ENCODE measurements around the gene RERE.
A peak's percentile ranks its signal among the peaks of the same experiment; 100 is the strongest.
"Not testable (repeated sequence)": the region's sequence is repeated elsewhere in the genome, so short reads cannot be mapped to it uniquely, and the experiment has no call there.

The RERE gene

DNA sequence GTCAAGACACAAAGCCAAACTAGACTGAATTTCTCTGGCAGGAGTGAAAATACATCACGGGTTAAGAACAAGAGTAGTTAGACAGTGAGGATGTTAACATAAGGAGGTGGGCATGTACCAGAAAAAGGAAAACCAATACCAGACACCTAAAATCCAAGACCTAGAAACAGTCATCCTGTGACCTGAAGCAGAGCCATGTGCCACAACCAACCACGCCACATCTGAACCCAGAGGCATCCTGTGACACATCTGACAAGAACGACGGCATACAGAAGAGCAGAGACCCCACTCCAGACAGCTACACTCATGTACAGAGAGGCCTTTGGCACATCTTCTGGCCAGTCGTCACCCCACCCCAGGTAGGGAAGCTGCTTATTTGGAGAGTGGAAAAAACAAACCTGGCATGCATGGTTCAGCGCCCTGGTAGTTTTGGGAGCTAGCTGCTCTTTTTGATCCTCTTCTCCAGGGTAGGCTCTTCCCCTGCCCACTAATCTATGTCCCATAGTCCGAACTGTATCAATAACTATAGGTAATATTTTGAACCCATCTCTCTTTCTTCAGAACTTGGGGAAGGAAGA lies 427.4 kb downstream of the RERE start:
- no peak for DNase-seq

DNA sequence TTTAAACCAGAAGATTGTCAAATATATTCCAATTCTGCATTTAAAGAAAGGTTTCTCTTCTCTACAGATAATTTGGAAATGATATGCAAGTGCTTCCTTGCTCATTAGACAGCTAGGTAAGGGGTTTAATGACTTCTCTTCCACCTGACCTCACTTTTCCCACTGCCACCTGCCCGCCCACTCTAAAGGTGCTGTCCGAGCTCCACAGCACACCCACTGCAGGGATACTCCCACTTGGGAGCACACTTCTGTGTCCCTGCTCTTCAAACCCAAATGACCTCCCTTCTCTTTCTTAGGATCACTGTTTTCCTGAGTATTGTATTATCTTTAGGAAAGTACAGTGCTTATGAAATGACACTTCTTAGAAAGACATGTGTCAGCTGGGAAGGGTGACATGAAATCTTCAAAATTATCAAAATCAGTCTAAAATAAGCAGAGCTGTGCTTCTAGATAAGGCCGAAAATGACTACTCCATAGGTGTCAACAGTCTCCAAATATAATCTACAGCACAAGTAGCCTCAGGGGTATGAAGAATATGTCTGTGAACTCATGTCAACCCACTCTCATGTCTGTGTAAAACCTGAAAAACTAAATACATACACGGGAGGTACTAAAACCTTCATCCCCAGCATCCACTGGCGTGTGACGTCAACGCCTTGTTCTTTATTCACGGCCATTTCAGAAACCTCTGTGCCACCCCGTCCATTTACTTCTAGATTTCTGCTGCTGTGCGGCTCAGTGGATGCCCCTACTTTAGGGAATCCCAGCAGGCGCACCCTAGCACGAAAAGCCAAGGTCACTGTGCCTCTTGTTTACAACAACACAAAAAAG lies 428.5 kb downstream of the RERE start:
- DNase-seq, result no peak

DNA sequence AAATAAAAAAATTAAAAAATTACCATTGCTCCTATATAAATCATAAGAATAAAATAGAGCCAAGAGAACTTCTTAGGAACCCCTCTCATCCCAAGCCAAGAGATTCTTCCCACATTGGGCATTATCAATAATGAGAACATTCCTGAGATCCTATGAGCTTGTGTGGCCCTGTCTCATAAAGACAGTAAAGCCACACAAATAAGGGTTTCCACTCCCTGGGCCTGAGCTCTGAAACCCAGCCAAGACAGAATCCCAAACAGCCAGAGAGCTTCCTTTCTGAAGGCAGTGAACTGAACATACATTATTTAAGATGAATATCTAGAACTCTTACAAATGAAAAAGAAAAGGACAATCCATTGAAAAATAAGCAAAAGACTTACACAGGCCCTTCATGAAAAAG lies 431.2 kb downstream of the RERE start:
- no peak for DNase-seq

DNA sequence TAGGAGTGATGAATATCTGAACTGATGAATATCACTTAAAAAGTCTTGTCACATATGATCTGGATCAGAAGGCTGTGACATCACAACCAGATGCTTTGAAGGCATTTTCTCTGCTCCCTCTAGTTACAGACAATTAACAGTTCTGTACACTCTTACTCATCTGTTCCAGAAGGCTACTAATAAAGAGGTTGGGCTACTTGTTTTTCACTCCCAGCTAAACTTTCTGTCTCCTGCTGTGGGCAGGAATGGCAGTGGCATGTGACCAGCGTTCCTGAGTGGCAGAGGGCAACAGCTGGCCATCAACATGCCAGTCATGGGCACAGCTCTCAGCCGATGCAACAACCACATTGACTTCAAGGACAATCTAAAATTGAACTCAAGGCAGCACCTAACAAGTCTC lies 432.9 kb downstream of the RERE start:
- DNase-seq, result no peak

DNA sequence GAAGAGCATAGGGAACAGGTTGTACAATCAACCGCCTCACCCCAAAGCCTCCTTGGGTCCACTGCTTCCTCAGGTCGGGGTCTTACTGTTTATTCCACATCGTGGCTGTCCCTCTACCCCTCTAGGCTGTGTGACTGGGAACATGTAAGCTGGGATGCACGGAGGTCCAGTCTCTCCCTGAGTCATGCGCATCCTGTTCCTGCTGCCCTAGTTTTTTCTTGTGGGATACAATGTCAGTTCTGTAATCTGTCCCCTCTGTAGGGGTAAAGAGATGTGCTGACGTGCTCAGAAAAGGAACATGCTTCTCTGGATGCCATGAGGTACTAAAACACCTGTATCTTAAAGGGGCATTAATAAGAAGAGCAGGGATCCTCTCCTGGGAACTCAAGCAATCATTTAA lies 433.4 kb downstream of the RERE start:
- DNase-seq, result no peak

DNA sequence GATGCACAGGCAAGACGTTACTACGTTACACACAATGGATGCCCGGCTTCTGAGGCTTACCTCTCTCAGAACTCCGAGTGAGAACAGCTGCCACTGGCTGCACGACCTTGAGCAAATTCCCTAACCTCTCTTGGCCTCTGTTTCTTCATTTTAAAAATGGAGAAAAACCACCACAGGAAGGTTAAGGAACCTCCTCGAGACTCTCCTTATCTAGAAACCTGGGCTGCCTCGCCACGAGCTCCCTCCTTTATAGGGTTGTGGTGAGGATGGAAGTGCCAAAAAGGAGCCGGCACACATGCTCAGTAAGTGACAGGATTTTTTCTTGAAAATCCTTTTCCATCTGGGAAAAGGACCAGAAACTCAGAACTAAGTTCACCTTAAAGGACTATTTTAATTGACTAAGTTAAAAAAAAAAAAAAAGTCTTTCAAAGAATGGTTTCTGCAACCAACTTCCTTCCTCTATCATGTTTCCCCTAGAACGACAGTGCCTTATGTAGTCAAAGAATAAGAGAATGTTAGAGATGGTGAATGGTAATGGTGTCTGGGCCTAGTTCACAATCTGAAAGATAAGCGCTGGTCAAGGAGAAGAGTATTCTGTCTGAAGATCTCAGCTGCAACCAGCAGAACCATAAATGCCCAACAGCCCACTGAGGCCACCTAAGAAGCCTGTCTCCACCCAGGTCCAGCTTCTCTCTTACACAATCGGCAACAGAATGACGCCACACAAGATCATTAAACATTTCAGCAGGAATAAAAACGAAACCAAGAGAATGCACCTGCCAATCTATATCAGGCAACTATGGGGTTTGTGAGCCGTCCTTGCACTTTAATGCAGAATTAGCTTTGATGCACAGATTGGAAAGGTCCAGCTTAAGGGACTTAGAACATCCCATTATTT lies 434.6 kb downstream of the RERE start:
- DNase-seq, result no peak

DNA sequence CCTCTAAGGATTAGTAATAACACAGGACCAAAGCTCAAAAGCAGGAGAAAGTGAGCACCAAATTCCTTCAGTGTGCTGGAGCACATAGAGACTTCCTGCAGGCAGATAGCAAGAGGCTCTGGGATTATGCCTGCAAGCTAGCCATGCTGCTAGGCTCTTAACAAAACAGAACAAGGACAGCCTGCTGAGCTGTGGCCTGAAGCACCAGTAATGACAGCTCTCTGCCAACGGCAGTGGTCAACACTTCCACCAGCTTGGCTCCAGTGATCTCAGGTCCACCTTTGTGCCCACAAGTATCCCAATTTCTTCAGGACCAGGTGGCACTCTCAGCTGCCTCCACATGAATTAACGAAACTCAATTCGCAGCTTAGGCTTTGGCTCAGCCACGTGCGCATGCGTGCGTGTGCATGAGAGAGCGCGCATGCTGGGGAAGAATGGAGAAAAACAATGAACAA lies 435.4 kb downstream of the RERE start:
- no peak for DNase-seq

DNA sequence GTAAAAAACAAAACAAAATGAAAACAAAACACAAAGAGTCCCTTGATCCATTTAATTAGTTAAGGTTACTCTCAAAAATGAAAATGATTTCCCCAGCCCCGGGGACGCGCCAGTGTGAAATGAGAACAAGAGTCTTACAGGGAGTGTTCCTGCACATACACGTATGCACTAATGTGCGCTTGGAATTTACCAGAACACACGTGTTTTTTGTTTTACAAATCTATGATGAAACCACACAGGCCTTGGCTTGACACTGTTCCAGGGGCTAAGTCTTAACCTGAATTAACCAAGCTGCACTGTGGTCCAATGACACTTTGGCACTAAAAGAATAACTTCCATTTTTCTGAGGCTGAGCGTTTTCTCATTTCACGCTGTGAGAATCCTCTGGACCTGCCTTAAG lies 435.8 kb downstream of the RERE start:
- no peak for DNase-seq

DNA sequence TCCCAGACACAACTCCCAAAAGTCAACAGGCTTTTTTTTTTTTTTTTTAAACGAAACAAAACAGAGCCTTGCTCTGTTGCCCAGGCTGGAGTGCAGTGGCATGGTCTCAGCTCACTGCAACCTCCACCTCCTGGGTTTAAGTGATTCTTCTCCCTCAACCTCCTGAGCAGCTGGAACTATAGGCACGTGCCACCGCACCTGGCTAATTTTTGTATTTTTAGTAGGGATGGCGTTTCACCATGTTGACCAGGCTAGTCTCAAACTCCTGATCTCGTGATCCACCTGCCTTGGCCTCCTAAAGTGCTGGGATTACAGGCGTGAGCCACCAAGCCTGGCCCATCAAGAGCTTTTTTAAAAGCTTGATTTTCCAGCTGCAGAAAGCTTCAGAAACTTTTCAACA lies 437.1 kb downstream of the RERE start:
- not testable (repeated sequence) for DNase-seq

DNA sequence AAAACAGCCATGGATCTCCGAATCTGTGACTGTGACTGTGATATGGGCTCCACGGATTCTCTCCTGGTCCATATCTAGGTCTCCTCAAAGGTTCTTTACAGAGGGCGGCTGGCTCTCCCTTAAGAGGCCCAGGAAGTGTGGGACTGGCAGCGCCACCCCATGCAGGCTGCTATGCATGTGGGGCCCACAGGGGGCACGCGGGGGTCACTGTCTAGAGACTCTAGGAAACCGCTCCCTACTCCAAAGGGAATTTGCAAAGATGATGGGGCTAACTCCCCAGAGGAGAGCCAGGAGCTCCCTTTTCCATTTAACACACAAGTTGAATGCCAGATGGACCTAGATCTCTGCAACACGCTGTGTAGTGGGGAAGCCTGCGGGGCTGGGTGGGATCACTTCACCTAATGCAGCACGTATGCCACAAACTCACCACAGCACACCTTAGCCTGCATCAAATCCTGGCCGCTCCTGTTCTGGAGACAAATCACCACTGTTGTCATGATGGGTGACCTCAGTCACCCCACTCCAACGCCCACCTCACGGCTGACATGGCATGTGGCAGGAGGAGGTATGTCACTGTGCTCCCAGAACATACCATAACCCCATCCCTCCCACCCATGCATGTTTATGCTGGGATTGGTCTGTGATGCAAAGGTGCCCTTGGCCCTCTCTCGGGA lies 437.8 kb downstream of the RERE start:
- DNase-seq, result no peak

DNA sequence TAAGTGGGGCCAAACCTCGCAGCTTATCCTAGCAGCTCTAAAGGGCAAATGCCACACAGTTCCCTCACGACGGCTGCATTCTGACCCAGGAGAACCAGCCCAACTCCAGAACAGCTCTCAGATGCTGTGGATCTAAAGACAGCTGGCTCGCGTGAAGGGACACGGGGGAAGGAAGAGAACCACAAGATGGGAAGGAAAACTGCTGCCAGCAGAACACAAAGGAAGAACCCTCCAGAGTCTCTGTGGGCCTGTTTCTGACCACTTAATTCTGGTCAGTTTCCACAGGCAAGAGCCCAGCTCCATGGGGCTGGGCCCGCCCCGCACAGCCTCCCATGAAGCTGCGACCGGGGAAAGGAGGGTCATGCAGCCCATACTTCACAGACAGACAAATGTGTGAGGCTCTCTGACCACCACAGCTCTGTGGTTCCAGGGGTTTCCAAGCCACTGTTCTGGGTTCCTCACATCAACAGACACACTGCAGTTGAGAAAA lies 438.4 kb downstream of the RERE start:
- DNase-seq, result no peak

DNA sequence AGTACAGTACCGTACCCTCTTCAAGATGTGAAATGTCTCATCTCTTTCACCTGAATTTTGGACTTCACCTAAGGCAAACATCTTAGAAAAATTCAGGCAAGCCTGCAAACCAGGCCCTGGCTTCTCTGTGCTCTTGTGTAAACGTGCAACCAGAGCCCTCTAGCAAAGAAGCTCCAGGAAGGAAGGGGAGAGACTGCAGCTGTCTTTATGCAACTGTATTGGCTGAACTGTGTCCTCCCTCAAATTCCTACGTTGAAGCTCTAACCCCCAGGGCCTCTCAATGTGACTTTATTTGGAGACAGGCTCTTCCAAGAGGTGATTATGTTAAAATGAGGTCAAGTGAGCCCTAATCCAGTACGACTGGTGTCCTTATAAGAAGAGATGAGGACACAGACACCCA lies 439.3 kb downstream of the RERE start:
- DNase-seq, result no peak

DNA sequence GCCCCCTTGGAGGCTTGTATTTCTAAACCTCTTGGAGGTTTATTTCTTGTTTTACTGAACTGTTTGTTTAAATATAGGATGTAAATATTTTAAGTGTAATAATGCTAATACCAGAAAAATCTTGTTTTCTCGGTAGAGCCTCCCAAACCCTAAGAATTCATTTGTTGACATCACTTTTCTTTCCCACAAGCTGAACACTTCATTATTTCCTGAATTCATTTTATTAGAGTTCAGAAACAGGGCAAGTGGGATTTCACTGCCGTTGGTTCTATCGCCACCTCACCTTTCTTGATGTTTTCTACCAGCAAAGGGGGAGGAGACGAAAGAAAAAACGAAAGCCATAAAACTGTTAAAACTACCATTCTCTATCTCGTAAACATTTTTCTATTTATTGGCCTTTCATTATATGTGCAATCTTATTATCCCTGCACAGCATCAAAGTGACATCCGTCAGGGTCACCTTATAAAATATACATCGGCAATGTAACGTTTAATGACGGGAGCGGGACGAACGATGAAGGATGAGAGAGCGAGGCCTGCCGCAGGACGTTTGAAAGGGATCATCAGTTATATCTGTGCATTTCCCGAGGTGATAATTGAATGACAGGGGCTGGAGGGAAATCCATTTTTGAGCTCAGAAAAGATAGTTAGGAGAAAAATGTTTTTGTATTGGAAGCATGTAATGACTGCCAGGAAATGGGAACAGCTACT lies 440.0 kb downstream of the RERE start:
- no peak for DNase-seq

DNA sequence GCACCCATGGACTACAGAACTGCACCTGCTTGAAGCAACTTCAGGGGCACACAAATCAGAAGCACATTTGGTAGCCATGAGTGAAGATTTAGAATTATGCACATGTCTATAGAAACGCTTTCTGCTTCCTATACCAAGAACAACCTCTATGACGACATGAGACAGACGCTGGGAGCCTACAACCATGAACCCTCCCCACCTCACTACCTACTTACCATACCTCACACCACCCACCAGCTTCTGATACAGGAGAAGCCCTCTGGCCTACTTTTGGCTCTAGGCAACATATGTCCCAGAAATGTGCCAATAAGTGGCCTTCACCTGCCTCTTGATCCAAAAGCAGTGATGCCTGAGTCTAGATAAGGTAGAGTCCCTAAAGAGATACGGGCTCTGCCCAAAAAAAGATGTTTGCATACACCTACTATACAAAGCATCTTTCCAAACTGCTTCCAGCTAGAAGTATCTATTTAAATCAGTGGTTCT lies 441.0 kb downstream of the RERE start:
- DNase-seq, result no peak

DNA sequence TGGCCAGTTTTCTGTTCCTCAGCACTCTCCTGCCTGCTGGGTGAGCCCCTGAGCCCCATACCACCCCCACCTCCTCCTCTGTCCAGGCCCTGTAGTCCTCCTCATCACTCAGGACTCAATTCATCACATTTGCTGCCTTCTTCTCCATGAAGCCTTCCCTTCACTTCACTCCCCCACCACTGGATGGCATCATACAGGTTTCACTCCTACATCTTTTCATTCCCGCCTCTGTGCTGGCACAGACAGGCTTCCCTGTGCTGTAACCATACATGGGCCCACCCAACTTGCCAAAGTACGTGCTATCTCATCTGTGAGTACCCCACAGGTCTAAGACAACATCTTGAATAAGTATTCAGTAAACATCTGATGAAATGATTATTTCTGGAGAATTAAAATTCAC lies 442.6 kb downstream of the RERE start:
- DNase-seq, result peak; percentile 84

DNA sequence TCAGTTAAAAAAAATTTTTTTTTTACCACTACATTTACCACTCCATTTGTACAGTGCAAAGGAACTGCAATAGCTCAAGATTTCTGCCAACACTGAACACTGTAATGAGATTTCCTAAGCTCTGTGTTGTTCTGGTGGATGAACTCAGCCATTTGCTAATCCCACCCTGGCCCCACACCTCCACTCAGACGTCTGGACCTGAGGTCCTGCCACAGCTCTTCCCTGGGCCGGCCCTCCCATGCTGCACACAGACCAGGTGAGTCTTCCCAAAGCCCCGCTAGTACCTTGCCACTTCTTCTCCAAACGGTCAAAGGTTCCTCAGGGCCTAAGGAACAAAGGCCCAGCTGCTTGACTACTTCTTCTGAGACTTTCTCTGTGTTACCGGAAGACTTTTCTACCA lies 443.1 kb downstream of the RERE start:
- DNase-seq, result no peak

DNA sequence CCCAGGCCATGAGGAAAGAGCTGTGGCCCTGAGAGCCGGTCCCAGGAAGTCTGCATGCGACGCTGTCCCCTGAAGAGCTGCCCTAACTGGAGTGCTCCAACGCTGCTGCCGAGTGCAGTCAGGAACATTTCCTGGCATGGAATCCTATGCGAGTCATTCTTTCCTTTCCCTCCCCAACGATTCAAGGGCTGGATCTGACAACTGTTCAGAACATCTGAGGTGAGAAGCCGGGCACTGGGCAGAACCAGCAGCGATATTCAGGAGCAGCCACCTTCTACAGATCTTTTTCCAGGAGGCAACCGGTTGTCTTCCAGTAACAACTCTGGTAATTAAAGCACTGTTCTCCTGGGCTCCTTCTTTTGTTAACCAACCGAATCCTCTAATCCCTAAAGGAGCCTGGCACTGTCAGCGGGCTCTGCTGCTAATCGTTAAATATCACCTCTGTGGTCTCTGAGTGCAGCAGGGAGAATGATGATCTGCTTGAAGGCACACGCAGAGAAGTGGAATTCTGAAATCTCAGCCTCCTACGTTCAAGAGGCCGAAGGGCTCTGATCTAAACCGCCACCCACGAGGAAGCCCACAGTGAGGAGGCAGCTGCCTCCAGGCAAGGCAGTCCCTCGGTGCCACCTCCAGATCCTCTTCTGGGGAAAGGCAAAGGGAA lies 443.7 kb downstream of the RERE start:
- peak; percentile 82 for DNase-seq

DNA sequence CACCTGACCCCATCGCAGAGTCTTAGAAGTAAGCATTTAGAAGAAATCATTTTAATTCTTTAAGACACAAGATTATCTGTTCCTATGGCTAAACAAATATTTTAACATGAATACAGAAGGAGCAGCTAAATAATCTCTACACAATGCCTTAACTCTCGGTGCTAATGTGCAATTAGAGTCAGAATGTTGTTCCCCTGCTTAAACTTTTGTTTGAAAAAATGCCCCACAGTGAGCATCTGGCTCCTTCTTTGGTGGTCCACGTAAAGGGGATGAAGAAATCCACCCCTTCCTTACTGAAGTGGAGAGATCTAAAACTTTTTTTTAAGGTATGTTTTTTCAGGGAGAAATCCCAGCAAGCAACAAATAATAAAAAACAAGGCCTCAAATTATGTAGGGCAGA lies 444.3 kb downstream of the RERE start:
- no peak for DNase-seq

DNA sequence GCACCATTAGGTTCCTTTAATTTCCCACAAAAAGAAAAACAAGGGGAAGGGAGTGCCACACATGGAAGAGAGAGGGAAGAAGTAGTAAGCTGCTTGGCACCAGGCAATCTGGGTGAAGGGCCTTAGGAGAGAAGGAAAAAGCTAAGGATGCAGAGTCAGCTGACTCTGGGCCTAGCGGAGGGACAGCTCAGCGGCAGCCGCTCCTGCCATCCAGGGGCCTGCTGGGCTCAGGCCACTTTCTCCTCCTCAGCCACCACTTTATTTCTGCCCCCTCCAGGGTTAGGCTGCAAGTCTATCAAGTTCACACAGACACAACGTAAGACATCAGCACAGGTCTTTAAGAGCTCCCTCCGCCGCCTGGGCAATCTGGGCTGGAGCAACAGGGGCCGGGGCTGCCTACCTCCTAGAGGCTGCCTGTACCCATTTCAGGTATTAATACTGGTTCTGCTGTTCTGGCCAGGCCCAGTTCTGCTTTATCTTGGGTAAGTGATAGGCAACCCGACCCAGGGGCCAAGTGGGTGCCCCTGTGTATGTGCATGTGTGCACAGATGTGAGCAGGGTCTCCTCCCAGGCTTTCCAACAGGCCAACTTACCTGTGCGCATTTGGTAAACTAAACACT lies 446.0 kb downstream of the RERE start:
- no peak for DNase-seq

DNA sequence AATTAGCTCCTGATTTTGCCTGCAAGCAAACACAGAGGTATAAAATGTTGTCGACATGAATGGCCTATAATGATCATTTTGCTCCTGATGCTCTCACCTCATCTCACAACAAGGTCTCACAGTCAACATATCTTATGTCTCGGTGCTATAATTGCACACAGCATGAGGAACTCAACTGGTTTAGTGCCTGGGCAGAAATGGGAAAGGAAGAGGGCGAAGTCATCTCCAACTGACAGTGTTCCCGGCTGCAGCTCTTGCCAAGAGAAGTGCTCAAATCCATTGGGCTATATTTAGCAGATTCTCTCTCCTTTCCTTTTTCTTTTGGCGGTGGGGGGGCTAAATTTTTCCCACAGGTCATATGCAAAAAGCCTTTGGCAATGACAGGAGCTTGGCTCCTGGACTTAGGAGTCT lies 446.5 kb downstream of the RERE start:
- no peak for DNase-seq

Measured in NCI-H510A (cell line).